Hematopoietic multipotent progenitor cell treated with erythropoietin and hydrocortisone succinate and interleukin-3 and kit ligand, for 4 days (in vitro differentiated cells): ENCODE measurements around the gene INPP4A.
A peak's percentile ranks its signal among the peaks of the same experiment; 100 is the strongest.

Source experiments
- DNase-seq: peaks from one replicate; pipeline ENCODE4 v3.0.0-alpha.2; 2015

Gene INPP4A

DNA sequence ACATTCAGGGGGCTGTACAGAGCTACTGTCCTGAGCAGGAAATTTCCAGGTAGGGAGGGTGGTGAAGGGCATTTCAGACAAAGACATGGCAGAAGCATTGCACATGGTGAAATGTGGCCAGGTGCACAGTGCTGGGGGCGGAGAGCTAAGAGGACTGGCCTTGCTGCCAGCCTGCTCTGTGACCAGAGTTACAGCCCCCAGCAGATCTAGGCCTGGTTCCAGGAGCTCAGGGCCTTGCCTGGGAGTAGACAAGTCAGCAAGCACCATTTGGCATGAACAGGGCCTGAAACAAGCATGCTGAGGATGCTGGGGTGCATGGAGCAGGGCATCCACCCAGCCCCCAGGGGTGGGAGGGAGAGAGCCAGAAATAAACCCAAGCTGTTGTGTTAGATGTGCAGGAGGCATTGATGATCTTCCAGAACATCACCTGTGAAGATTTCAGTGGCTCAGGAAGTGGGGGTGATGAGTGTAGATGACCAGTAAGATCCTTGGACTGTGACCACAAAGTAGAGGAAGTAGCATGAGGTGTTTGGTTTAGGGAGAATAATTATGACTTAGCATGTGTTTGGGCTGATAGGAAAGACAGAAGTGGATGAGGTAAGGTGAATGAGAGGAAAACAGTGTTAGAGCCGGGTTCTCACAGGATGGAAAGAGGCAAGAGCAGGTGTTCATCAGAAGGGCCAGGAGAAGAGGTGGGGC lies 102.6 kb downstream of the INPP4A start:
- DNase-seq, result peak; percentile 16

- peak; percentile 8 for DNase-seq
Measured at GRCh38 chr2:98548920-98549818, 104.5 kb downstream of the INPP4A start.

DNA sequence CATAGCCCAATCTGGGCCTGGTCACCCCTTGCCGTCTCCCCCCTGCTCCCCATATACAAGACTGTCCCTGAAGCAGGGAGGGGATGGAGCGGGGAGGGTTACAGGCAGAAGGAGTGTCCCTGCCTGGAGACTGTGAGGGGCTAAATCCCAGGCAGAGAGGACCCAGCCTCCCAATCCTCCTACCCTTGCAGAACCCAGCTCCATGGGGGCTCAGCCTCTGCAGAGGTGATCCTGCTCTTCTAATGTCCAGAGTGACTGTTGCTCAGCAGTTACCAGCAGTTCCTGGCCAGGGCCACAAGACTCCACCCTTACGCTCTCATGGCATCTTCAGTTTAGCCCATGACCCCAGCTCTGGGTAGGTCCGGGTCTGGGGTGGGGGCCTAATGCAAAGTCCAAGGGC lies 105.5 kb downstream of the INPP4A start:
- no peak for DNase-seq

DNA sequence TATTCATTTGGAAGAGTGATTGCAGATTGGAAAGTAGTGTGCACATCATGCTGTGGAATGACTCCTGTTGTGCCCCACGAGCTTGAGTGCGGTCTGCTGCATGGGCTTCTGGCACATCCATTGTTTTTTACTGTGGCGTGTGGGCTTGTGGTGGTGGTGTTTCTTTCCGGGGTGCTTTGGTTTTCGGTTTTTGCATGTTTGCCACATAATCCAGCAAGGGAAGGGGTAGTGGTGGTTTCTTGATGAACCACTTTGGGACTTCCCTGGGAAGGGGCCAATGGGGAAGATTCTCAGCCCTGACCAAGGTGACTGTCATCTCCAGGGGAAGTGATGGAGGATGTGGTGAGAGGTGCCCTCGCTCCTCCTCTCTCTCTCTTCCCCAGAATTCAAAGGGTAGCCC lies 106.7 kb downstream of the INPP4A start:
- no peak for DNase-seq

- DNase-seq, result no peak
Measured at GRCh38 chr2:98552499-98553179, 108.0 kb downstream of the INPP4A start.

DNA sequence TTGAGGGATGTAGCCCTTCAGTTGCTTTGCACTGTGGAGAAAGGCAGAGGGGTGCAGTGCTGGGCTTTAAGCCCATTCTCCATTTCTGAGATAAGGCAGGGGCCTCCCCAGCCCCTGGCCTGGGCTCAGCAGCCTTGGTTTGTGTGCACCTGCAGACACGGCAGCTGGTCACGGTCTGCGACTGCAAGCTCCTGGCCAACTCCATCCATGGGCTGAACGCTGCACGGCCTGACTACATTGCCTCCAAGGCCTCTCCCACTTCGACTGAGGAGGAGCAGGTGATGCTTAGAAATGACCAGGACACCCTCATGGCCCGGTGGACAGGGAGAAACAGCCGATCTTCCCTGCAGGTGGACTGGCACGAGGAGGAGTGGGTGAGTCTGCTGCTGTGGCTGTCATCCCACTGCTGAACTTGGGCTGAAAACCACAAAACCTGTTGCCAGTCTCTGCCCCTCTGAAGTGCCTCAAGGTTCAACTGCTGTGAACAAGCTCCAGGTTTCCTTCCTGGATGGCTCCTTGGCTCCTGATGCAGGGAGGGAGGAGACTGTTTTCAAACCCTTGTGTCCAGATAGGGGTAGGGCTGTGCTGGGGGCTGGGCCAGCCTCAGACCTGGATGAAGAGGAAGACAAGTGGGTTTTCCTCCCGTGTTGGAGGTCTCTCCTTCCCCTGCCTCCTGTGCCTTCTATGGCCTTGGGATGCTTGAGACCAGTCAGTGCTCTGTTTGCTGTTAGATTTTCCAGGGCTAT lies 109.6 kb downstream of the INPP4A start:
- DNase-seq, result no peak

DNA sequence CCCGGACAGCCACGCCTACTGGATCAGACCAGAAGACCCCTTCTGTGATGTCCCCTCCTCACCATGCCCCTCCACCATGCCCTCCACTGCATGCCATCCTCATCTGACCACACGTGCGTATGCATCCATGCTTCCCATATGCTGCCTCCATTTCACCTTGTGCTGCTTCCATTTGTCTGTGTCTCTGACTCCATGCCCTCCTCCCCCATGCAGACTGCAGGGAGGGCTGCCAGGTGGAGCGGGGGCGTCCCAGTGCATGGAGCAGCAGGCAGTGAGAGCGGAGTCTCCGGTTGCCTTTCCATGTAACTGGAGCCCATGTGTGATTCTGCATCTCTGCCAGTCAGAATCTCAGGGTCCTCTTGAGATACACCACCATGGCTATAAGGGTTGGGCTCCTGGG lies 111.0 kb downstream of the INPP4A start:
- no peak for DNase-seq

GRCh38 chr2:98556344-98557033 lies 111.8 kb downstream of the INPP4A start:
- peak; percentile 10 for DNase-seq

GRCh38 chr2:98558852-98559530 lies 114.3 kb downstream of the INPP4A start:
- DNase-seq, result no peak

- no peak for DNase-seq
Measured at GRCh38 chr2:98559581-98559980, 114.9 kb downstream of the INPP4A start.

DNA sequence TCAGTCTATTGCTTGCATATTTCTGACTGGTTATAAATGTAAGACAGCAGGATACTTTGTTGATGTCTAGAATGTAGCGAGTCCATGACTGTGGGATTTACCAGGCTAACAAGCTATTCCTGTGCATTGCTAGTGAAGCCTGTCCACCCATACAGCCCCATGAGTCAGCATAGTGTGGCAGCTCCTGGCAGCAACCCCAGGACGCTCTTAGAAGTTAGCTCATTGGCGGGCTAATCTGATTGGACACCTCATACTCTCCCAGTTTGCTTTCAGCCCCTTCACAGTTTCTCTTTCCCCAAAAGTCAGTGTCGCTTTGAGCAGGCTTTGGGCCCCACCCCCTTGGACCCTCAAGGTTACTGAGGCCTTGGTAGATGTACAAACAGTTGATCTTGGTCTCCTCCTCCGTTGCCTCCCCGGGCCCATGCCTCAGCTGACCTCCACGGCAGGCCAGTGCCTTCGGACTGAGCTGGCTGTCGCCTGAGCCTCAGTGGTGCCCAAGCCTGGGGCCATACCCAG lies 115.7 kb downstream of the INPP4A start:
- peak; percentile 88 for DNase-seq

- DNase-seq, result no peak
Measured at GRCh38 chr2:98561018-98561417, 116.4 kb downstream of the INPP4A start.

DNA sequence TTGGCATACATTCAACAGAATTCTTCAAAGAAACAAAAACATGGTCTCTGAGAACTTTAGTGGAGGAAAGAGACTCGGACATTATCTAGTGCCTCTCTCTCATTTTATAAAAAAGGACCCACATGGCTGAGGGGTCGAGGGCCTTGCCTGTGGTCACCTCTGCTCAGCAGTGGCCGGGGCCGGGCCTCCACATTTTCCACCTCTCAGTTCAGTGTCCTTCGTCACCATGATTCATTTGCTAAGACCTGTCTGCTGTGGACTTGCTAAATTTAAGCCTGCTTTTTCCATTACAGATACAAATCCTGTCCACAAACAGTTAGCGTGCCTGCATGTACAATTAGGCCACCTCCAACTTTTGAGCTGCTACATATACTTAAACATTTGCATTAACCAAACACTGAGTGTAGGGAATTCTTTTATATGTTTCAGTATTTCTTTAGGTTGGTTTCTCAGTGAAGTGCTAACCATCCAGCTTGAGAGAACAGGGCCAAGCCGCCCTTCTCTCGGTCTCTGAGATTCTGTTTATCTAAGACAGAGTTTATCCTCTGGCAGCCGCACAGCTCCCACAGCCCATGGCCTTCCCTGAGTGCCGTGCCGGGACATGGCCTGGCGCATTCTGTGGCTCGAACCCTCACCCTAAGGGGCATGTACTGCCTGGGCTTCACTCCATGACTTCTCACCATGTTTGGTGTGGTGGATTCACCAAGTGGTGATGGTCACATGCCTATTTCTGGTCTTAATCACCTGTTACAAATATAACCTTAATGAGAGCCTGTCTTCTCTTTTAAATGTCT lies 117.4 kb downstream of the INPP4A start:
- DNase-seq, result no peak

DNA sequence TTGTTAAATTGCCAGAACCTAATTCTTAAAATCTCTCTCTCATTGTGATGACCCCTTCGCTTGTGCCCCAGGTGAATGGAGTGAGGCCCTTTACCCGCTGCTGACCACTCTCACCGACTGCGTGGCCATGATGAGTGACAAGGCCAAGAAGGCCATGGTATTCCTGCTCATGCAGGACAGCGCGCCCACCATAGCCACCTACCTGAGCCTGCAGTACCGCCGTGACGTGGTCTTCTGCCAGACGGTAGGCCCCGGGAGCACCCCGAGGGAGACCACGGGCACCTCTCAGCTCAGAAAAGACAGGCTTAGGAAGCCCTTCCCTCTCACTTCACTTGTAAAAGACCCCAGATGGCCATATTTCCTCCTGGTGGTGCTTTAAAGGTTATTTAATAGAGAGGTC lies 118.7 kb downstream of the INPP4A start:
- no peak for DNase-seq

- no peak for DNase-seq
Measured at GRCh38 chr2:98564541-98565132, 120.0 kb downstream of the INPP4A start.

- no peak for DNase-seq
Measured at GRCh38 chr2:98565286-98565860, 120.7 kb downstream of the INPP4A start.

DNA sequence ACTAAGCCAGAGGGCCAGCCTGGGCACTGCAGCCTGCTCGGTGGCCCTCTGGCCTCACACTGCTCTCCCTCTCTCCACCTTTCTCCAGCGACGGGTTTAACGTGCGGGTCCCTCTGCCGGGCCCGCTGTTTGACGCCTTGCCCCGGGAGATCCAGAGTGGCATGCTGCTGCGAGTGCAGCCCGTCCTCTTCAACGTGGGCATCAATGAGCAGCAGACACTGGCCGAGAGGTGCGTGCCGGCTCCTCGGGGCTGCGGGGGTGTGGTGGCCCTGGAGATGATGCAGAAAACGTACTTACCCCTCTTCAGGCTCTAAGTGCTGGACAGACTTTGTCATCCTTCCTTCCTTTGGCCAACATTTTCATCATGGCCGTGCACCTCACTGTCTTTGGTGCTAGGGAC lies 121.3 kb downstream of the INPP4A start:
- DNase-seq, result no peak

GRCh38 chr2:98568161-98568956 lies 123.7 kb downstream of the INPP4A start:
- no peak for DNase-seq
